ENCODE results near the gene ISOC2.
"Not testable (repeated sequence)": the region's sequence is repeated elsewhere in the genome, so short reads cannot be mapped to it uniquely, and the experiment has no call there.

ISOC2 gene

GRCh38 chr19:55461259-55461973, at the start of gene ISOC2:
ISOC2 (minus strand) TSS chr19:55461642; CDS start chr19:55456486, 5,156 bp downstream.
- DNase-seq = peak; percentile 100

DNA sequence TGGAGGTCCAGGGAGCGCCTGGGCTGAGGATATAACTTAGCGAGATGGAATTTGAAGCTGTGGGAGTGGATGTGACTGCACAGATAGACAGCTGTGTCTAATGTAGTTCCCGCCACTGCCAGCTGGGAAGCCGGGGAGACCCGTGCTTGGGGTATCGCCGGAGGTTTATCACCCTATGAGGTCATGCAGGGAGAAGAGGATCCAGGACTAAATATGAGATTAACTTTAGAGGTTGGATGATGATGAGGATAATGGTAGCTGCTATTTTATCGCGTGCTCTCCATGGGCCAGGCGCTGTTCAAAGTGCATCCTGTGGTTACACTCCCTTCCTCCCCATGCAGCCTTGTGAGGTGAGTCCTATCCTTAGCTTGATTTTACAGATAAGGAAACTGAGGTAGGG, 46.7 kb upstream of the ISOC2 start:
- DNase-seq = no peak

DNA sequence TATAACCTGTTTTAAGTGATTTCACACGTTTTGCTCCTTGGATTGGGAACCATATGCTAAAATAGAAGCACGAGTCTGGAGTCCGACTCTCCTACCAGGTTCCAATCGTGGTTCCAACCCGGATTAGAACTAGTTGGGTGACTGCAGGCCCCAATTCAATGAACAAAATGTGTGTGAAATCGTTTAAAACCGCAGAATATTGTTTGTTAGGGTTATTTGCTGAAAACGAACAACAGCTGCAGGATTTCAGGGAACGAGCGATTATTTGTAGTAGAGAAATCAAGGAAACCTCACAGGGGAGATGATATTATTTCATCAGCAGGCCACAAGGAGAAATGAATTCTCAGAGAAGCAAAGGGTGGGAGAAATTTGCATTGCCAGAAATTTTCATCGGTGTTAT, 43.5 kb upstream of the ISOC2 start:
- no peak for DNase-seq

GRCh38 chr19:55504252-55504603, 42.8 kb upstream of the ISOC2 start:
- DNase-seq = no peak

DNA sequence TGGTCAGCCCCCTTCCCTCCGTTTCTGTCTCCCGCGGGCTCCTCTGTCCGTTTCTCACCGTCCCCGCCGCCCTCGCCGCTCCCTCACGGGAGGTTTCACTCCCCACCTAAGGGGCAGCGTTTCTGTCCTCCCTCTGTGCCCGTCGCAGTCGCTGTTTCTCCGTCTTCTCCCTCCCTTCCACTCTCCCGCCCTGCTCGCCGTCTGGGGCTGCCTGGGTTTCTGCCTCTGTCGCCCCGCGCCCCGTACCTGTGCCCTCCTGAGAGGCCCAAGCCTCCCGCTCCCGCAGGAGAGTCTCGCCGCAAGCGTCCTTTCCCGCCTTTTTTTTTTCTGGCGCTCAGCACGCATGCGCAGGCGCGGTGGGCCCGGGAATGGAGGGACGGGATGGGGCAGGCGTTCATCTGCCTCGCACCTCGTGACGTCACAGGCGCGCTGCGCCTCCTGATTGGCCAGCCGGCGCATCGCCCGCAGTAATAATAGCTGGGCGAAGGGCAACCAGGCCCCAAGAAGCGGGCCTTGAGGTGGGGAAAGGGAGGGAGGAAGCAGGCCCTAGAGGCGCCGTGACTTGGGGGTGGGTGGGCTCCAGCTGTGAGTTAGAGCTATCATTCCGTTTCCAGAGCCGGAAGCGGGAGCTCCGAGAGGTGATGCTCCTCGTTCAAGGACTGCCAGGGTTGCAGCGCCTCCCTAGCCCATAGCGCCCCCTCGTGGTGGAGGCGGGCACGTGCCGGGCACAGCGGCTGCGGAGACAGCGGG, 42.2 kb upstream of the ISOC2 start:
- DNase-seq = peak; percentile 93

DNA sequence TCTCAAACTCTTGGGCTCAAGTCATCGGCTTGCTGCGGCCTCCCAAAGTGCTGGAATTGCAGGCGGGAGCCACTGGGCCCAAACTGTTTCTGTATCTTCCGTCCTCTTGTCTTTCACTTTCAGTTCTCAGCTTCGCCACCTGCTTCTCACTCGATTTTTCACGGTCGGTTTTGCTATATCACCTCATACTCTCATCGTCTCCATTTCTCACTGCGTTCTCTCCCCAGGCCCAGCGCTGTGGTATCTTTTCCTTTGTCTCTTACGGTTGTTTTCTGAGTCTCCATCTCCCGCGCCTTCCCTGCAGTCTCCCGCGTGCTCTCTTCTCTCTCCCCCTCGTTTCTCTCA, 41.7 kb upstream of the ISOC2 start:
- DNase-seq = no peak

GRCh38 chr19:55502197-55502952, 40.9 kb upstream of the ISOC2 start:
- no peak for DNase-seq

DNA sequence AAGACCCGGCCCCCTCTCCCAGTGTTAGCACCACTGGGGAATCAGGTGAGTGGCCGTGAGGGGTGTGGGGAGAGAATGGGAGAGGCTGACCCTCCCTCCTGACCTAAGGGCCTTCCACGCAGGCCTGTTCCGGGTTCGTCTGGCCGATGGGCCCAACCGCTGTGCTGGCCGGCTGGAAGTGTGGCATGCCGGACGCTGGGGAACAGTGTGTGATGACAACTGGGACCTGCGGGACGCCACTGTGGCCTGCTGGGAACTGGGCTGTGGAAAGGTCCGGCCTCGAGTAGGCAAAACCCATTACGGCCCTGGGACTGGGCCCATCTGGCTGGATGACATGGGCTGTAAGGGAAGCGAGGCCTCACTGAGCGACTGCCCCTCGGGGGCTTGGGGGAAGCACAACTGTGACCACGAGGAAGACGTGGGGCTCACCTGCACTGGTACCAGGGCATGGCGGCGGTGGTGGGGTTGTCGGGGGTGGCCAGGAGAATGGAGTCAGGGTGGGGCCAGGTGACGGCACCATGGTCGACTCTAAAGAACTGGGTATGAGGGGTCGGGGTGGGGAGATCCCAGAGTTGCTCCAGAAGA, 39.0 kb upstream of the ISOC2 start:
- no peak for DNase-seq

DNA sequence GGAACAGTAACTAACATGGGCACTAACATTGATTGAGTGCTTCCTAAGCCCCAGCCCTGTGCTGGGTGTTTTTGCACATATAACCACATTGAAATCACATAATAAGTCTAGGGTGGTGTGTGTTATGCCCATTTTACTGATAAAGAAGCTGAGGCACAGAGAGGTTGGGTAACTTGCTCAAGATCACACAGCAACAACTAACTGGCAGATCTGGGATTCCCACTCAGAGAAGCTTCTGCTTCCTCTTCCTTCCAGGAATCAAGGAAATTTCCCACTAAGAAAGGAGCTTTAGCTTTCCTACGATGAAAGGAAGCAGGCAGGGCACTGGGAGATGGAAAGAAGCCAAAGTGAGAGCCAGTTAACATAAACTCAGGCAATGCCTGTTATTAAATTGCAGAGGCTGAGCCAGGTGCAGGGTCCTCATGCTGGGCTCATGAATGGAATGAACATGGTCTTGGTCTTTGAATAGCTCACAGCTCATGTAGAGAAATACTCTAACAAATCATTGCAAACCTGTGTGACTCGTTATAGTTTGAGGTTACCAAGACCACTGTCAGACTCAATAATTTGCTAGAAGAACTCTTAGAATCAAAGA, 36.9 kb upstream of the ISOC2 start:
- DNase-seq = no peak

- DNase-seq = no peak
Observed at GRCh38 chr19:55497763-55498162, 36.3 kb upstream of the ISOC2 start.

GRCh38 chr19:55496820-55497219, 35.4 kb upstream of the ISOC2 start:
- not testable (repeated sequence) for DNase-seq

- DNase-seq = no peak
Observed at GRCh38 chr19:55495646-55496349, 34.4 kb upstream of the ISOC2 start.

- no peak for DNase-seq
Observed at GRCh38 chr19:55494172-55494761, 32.8 kb upstream of the ISOC2 start.

- no peak for DNase-seq
Observed at GRCh38 chr19:55493645-55494171, 32.3 kb upstream of the ISOC2 start.

GRCh38 chr19:55493052-55493644, 31.7 kb upstream of the ISOC2 start:
- DNase-seq = no peak

- no peak for DNase-seq
Observed at GRCh38 chr19:55492362-55492944, 31.0 kb upstream of the ISOC2 start.

GRCh38 chr19:55491546-55492360, 30.3 kb upstream of the ISOC2 start:
- no peak for DNase-seq

GRCh38 chr19:55490478-55491432, 29.3 kb upstream of the ISOC2 start:
- no peak for DNase-seq

All from CD4-positive, alpha-beta T cell treated with Interleukin-15 for 1 hour (primary cell).